GM10266 (cell line): ENCODE measurements around the gene TLX1.

Source experiments
- DNase-seq: peaks from one replicate; pipeline ENCODE4 v3.0.0; 2012; ENCODE audit errors: extremely low spot score
- CTCF ChIP-seq: IDR thresholded peaks from 2 replicates; pipeline ENCODE4 v1.5.1; 2012; ENCODE audit warnings: mild to moderate bottlenecking, low read depth; ENCODE audit not compliant: control insufficient read depth, insufficient read depth; ENCODE audit errors: missing control alignments

Gene TLX1

GRCh38 chr10:101140084-101140949, 9.2 kb downstream of the TLX1 start:
- no peak for DNase-seq
- TF ChIP-seq CTCF: no peak

GRCh38 chr10:101140950-101141615, 10.0 kb downstream of the TLX1 start:
- TF ChIP-seq CTCF: no peak
- DNase-seq: no peak

- TF ChIP-seq CTCF: peak; percentile 95
- peak; percentile 91 for DNase-seq
These were observed 10.8 kb downstream of the TLX1 start for GRCh38 chr10:101141616-101142532.

GRCh38 chr10:101142533-101143344, 11.6 kb downstream of the TLX1 start:
- no peak for TF ChIP-seq CTCF
- no peak for DNase-seq

GRCh38 chr10:101143345-101143630, 12.2 kb downstream of the TLX1 start:
- DNase-seq: no peak
- TF ChIP-seq CTCF: no peak

GRCh38 chr10:101144053-101144452, 13.0 kb downstream of the TLX1 start:
- no peak for DNase-seq
- TF ChIP-seq CTCF: no peak
